ENCODE measurements around the gene GFRAL.

GFRAL gene

DNA sequence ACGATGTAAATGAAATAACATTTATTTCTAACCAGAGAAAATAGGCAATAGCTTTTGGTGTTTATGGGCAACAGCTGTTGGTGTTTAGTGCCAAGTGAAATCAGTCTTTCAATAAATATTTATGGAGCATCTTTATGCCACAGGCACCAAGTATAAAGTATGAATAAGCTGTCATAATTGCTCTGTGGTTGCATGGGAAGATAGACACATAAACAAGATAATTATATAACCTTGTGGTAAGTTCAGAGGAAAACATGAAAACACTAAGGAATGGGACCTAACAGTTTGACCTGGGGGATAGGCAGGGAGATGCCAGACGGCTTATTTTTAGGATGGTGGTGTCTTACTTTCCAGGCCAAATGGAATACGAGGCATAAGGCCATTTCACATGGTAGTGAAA lies 110.9 kb downstream of the GFRAL start:
- H3K9me3 ChIP-seq (ENCODE audit: low read length): no peaks in the 10 kb centered on the region
- no peak overlapping the region for H3K9ac ChIP-seq (ENCODE audit: low read length)
- no peaks in the 10 kb centered on the region for H3K27me3 ChIP-seq (ENCODE audit: control insufficient read depth in 1 of 2, insufficient read depth in 2 of 2, low read length in 2 of 2)
- no peaks in the 10 kb centered on the region for H3K36me3 ChIP-seq (ENCODE audit: insufficient read depth, low read length)
- H3K4me1 ChIP-seq (ENCODE audit: insufficient read depth, low read length): no peaks in the 10 kb centered on the region
- no peak overlapping the region for H3K4me3 ChIP-seq (ENCODE audit: low read depth in 1 of 2, low read length in 2 of 2)
- H3K27ac ChIP-seq (ENCODE audit: low read depth, low read length): no peak overlapping the region

DNA sequence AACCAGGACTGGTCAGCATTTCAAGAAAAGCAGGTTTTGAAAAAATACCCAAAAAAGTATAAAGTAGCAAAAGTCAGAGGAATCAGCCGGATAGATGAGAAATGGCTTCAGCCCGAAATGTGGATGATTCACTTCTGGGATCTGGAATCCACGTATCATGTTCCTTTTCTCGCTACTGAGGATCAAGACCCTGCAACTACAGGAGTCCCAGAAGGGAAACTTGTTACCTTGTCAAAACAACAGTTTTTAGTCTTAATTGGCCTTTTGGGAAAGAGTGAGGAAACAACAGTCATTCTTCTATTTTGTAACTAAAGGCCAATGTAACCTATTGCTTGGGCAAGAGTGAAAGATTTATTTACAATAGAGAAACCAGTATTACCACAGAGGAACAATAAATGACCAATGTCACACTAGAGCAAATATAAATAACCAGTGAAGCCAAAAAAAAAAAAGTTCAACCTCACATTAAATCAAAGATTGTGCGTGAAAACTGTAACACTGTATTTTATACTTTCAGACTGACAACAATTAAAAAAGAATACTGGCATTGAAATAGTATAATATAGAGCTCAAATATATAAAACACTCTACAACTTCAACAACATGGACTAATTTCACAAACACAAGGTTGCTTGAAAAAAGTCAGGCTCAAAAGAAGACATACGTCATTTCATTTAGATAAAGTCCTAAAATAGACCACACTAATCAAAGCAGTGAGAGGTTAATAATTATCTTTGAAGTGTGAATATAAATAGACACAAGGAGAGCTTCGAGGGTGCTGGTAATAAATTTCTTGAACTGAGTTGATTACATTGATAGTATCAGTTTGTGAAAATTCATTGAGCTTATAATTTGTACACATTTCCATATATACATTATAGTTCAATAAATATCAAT lies 116.2 kb downstream of the GFRAL start:
- Histone ChIP-seq H3K36me3 (ENCODE audit: insufficient read depth, low read length) (no peaks in the 10 kb centered on the region), H3K4me1 (ENCODE audit: insufficient read depth, low read length) (no peaks in the 10 kb centered on the region), H3K27ac (ENCODE audit: low read depth, low read length) (no peak overlapping the region), H3K9me3 (ENCODE audit: low read length) (no peaks in the 10 kb centered on the region), H3K9ac (ENCODE audit: low read length) (no peak overlapping the region), H3K4me3 (ENCODE audit: low read depth in 1 of 2, low read length in 2 of 2) (no peak overlapping the region), H3K27me3 (ENCODE audit: control insufficient read depth in 1 of 2, insufficient read depth in 2 of 2, low read length in 2 of 2) (no peaks in the 10 kb centered on the region)

DNA sequence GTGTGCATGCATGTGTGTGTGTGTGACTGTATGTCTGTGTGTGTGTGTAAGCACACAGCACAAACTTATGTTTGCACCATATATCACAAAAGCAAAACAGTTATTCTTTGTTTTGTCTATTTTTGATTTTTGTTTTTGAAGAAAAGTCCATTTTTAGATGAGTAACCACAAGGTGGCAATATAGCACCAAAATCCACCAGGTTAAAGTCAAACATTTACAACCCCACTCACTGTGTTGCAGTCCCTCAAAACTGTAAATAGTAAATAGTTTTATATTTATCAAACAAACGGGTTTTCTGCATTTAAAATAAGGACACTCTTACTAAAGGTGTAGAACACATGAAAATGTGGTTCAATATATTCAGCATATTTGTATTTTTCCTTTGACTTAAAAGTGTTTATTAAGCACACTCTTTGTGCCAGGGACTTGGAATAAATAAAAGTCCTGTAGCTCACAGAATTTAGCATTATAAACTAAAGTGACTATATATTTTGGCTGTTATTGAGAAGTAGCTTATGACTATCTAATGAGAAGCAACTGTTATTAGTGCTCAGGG lies 118.5 kb downstream of the GFRAL start:
- Histone ChIP-seq H3K9me3 (ENCODE audit: low read length) (no peaks in the 10 kb centered on the region), H3K27ac (ENCODE audit: low read depth, low read length) (no peak overlapping the region), H3K36me3 (ENCODE audit: insufficient read depth, low read length) (no peaks in the 10 kb centered on the region), H3K4me1 (ENCODE audit: insufficient read depth, low read length) (no peaks in the 10 kb centered on the region), H3K27me3 (ENCODE audit: control insufficient read depth in 1 of 2, insufficient read depth in 2 of 2, low read length in 2 of 2) (no peaks in the 10 kb centered on the region), H3K9ac (ENCODE audit: low read length) (no peak overlapping the region), H3K4me3 (ENCODE audit: low read depth in 1 of 2, low read length in 2 of 2) (no peak overlapping the region)

DNA sequence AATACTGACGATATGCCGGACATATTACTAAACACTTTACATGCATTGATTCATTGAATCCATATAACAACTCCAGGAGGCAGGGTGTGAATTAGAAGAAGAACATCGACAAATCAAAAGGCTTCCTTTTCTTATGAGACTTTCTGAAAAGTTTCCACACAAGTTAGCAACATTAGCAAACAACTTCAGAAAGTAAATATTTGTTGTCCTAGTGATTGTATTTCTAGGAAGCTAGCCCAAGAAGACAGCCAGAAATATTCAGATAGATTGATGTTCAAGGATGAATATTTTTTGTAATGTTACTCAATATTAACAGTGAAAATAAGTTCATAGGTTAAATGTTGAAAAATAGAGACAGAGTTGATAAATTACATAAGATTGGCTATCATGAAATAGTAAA lies 120.6 kb downstream of the GFRAL start:
- Histone ChIP-seq H3K4me1 (ENCODE audit: insufficient read depth, low read length) (no peaks in the 10 kb centered on the region), H3K4me3 (ENCODE audit: low read depth in 1 of 2, low read length in 2 of 2) (no peak overlapping the region), H3K27ac (ENCODE audit: low read depth, low read length) (no peak overlapping the region), H3K36me3 (ENCODE audit: insufficient read depth, low read length) (no peaks in the 10 kb centered on the region), H3K9me3 (ENCODE audit: low read length) (no peaks in the 10 kb centered on the region), H3K27me3 (ENCODE audit: control insufficient read depth in 1 of 2, insufficient read depth in 2 of 2, low read length in 2 of 2) (no peaks in the 10 kb centered on the region), H3K9ac (ENCODE audit: low read length) (no peak overlapping the region)

DNA sequence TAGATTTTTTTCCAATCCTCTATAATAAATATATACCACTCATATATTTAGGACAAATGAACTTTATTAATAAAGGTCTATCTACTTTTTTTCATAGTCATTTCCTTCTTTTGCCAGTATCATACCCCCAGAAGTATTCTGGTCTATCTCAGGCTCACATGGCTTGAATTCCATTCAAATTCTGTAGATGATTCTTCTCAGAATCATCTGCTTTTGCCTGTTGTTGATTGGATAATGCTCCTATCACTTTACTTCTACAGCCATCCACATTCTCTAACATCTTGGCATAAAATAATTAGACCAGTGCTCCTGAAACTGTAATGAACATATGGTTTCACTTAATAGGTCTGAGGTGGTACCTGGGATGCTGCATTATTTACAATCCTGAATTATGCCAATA lies 121.2 kb downstream of the GFRAL start:
- H3K9ac ChIP-seq (ENCODE audit: low read length): no peak overlapping the region
- H3K9me3 ChIP-seq (ENCODE audit: low read length): no peaks in the 10 kb centered on the region
- no peaks in the 10 kb centered on the region for H3K4me1 ChIP-seq (ENCODE audit: insufficient read depth, low read length)
- H3K27me3 ChIP-seq (ENCODE audit: control insufficient read depth in 1 of 2, insufficient read depth in 2 of 2, low read length in 2 of 2): no peaks in the 10 kb centered on the region
- H3K27ac ChIP-seq (ENCODE audit: low read depth, low read length): no peak overlapping the region
- no peak overlapping the region for H3K4me3 ChIP-seq (ENCODE audit: low read depth in 1 of 2, low read length in 2 of 2)
- no peaks in the 10 kb centered on the region for H3K36me3 ChIP-seq (ENCODE audit: insufficient read depth, low read length)

DNA sequence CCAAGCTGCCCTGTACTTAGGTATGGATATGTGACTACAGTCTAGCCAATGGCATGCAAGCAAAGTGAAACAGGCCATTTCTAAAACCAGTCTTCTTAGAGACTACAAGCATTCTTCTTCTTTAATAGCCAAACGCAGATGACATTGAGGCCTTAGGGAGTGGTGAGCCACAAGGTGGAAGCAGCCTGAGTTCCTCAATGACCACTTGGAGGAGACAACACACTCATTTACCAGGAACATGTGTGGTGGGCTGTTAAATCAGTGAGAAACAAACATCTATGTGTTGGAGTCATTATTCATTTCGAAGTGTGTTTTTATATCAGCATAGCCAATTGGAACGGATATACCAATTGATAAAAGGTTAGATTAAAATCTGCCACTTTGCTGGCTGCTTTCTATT lies 122.0 kb downstream of the GFRAL start:
- Histone ChIP-seq H3K27me3 (ENCODE audit: control insufficient read depth in 1 of 2, insufficient read depth in 2 of 2, low read length in 2 of 2) (no peaks in the 10 kb centered on the region), H3K4me3 (ENCODE audit: low read depth in 1 of 2, low read length in 2 of 2) (no peak overlapping the region), H3K27ac (ENCODE audit: low read depth, low read length) (no peak overlapping the region), H3K9me3 (ENCODE audit: low read length) (no peaks in the 10 kb centered on the region), H3K36me3 (ENCODE audit: insufficient read depth, low read length) (no peaks in the 10 kb centered on the region), H3K9ac (ENCODE audit: low read length) (no peak overlapping the region), H3K4me1 (ENCODE audit: insufficient read depth, low read length) (no peaks in the 10 kb centered on the region)

DNA sequence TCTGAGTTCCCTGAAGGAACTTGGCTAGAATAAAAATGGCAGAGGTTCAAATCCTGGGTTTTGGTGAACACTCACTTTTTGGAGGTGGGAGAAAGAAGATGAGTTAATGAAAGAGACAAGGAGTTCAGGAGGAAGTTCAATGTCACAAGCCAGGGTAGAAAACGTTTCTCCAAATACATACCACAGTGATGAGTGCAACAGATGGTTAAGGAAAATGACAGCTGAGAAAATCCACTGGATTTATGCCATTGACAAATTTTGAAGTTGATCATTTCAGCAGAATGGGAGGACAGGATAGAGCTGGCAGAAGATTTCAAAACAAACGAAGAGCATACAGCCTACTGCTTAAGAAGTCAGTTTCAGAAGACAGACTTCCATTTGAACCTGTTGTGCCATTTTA lies 122.7 kb downstream of the GFRAL start:
- Histone ChIP-seq H3K27me3 (ENCODE audit: control insufficient read depth in 1 of 2, insufficient read depth in 2 of 2, low read length in 2 of 2) (no peaks in the 10 kb centered on the region), H3K27ac (ENCODE audit: low read depth, low read length) (no peak overlapping the region), H3K9me3 (ENCODE audit: low read length) (no peaks in the 10 kb centered on the region), H3K9ac (ENCODE audit: low read length) (no peak overlapping the region), H3K36me3 (ENCODE audit: insufficient read depth, low read length) (no peaks in the 10 kb centered on the region), H3K4me3 (ENCODE audit: low read depth in 1 of 2, low read length in 2 of 2) (no peak overlapping the region), H3K4me1 (ENCODE audit: insufficient read depth, low read length) (no peaks in the 10 kb centered on the region)
